GM13976 (cell line): ENCODE measurements around the gene HLA-DMA.

ENCODE experiments used
- DNase-seq: peaks from one replicate; pipeline ENCODE4 v3.0.0; 2012; ENCODE audit warnings: low spot score
- in situ Hi-C: fragments of 300-500 bp; cut with MboI; formaldehyde crosslinking; loops from one replicate; pipeline ENCODE4 v1.12.0; 2022; ENCODE audit warnings: low sequenced_read_pairs, mixed read lengths, inconsistent platforms; ENCODE audit not compliant: unreplicated experiment
- TF ChIP-seq, protein P1 (sequence below): IDR thresholded peaks from 2 replicates; pipeline ENCODE4 v1.5.1; 2012; ENCODE audit warnings: borderline replicate concordance, mild to moderate bottlenecking; ENCODE audit not compliant: insufficient read depth; ENCODE audit errors: extremely low read depth, missing control alignments, control extremely low read depth

Gene HLA-DMA

DNA sequence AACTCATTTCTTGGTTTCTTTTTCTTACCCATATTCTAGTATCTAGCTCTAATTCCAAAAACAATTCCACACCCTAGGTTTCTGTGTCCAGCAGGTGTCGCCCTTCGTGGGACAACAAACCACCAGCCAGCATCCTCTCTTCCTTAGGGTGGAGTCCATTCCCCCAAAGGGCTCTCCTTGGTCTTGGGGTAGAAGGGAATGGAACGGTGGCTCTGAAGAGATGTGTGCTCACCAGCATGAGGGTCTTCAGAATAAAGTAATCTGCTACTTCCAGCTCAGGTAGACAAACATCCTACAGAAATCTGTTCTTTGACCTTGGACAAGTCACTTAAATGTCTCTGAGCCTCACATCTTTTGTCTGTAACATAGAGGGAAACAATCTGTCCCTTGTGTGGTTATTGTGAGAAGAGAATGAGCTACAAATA lies 19.2 kb downstream of the HLA-DMA start:
- in situ Hi-C loops: no loop called here
- DNase-seq: peak; percentile 43
- TF ChIP-seq, protein P1, sequence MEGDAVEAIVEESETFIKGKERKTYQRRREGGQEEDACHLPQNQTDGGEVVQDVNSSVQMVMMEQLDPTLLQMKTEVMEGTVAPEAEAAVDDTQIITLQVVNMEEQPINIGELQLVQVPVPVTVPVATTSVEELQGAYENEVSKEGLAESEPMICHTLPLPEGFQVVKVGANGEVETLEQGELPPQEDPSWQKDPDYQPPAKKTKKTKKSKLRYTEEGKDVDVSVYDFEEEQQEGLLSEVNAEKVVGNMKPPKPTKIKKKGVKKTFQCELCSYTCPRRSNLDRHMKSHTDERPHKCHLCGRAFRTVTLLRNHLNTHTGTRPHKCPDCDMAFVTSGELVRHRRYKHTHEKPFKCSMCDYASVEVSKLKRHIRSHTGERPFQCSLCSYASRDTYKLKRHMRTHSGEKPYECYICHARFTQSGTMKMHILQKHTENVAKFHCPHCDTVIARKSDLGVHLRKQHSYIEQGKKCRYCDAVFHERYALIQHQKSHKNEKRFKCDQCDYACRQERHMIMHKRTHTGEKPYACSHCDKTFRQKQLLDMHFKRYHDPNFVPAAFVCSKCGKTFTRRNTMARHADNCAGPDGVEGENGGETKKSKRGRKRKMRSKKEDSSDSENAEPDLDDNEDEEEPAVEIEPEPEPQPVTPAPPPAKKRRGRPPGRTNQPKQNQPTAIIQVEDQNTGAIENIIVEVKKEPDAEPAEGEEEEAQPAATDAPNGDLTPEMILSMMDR: peak; percentile 64

DNA sequence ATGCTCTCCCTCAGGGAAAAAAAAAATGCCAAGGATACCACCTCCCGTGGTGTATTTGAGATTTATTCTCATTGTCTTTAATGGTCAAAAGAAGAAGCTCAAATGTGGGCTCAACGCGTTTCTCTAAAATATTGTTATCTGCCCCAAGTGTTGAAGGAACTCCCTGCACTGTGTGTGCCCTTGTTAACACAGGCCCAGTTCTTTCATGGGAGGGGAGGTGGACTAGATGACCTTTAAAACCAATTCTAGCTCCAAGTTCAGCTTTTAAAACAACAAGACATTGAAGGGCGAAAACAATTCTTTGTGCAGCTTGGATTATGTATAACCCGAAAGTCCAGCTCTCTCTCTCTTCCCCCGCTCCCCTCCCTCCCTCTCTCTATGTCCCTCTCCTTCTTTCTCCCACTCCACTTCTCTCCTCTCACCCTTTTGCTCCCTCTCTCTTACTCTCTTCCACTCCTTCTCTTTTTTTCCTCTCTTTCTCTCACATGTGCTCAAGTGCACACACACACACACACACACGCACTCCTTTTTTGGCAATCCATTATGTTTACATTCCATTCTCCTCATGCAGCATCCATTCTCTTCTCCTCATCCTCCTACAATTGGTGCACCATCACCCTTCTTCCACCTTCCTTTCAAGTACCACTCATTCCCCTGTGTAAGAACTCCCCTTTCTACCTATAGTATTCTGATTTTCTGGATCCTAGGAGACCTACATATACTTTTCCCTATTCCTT lies 20.6 kb downstream of the HLA-DMA start:
- no peak for DNase-seq
- TF ChIP-seq, protein P1: no peak
- in situ Hi-C loops: no loop called here

DNA sequence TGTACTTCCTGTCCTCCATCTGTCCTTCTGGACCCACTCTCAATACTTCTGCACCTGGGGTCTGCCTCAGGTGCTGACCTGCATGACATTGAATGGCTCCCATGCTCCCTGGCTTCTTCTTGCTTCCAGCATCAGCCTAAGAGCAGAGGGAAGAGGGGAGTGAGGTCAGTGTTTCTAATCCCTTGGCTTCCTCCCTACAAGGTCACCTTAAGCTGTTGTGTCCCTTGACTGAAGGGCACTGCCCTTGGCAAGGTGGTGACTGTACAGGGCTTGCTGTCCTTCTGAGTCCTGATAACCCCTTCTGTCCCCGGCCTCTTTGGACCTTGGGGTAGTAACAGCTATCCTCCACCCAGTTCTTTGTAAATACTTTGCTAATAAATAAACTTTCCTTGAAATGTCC lies 21.7 kb downstream of the HLA-DMA start:
- no peak for DNase-seq
- in situ Hi-C loops: no loop called here
- TF ChIP-seq, protein P1: no peak

DNA sequence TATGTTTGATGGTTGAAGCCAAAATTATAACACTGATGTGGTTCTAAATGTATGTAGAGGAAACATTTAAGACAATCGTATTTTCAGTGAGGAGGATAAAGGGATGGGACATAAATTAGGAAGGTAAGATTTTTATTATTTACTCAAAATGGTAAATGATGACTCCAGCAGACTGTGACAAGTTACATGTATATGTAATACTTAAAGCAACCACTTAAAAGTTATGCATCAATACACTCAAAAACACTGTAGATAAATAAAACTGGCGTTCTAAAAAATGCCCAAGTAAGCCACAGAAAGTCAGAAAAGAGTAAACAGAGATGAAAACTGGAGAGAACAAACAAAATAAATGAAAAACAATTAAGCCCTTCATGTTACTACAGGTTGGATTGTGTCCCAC lies 30.8 kb downstream of the HLA-DMA start:
- in situ Hi-C loops: no loop called here
- DNase-seq: no peak
- TF ChIP-seq, protein P1: no peak

DNA sequence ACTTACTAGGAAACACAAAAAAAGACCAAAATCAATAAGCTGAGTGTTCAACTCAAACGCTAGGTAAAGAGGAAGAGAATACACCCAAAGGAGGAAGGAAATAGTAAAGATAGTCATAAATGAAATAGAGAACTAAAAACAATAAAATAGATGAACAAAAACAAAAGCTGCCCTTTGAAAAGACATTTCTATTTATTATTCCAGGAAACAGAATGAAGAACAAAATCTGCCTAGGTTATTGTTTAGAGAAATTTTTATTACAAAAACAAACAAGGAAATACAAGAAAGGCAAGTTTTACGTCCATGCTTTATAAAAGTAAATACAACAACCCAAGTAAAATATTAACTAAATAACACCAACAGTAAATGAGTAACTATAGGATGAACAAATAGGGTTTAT lies 32.2 kb downstream of the HLA-DMA start:
- TF ChIP-seq, protein P1: no peak
- DNase-seq: no peak
- in situ Hi-C loops: no loop called here

DNA sequence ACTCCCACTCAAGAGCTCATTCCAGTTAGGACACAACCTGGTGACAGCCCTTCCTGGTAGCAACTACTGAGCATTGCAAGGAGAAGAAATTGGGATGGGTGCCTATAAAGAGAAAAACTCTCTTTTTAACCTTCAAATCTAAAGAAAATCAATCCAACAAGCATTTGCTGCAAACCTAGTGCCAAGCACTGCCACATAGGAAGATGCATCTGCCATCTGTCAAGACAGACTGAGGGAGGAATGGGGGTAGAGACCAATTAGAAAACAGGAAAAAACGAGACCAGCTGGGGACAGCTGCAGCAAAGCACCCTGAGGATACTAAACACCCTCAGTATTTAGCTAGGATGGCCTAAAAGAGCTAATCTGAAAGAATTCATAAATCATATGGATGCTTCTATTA lies 39.9 kb downstream of the HLA-DMA start:
- in situ Hi-C loops: no loop called here
- no peak for DNase-seq
- TF ChIP-seq, protein P1: no peak
